Measurements from ENCODE around the gene SZRD1.
A peak's percentile ranks its signal among the peaks of the same experiment; 100 is the strongest.
"Not testable (repeated sequence)": the region's sequence is repeated elsewhere in the genome, so short reads cannot be mapped to it uniquely, and the experiment has no call there.

The SZRD1 gene

GRCh38 chr1:16366722-16367257 lies at the start of gene SZRD1:
Gene SZRD1, plus strand, starts transcription at chr1:16367242. Its CDS starts 16 bp downstream, at chr1:16367258.
- DNase-seq (ENCODE audit: low read depth) = peak; percentile 97

- peak; percentile 38 for DNase-seq (ENCODE audit: low read depth)
Measured at GRCh38 chr1:16318555-16318954, 48.5 kb upstream of the SZRD1 start.

- DNase-seq (ENCODE audit: low read depth) = peak; percentile 58
Measured at GRCh38 chr1:16321176-16321867, 45.7 kb upstream of the SZRD1 start.

DNA sequence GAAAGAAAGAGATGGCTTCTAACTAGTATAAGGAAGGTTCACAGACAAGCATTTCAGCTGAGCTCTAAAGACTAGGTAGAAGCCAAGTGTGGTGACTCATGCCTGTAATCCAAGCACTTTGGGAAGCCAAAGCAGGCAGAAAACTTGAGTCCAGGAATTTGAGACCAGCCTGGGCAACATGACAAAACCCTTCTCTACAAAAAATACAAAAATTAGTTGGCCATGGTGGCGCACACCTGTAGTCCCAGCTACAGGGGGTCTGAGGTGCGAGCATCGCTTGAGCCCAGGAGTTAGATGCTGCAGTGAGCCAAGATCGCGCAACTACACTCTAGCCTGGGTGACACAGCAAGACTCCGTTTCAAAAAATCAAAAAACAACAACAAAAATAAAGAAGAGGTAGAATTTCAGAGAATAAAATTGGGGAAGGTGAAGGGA lies 42.6 kb upstream of the SZRD1 start:
- peak; percentile 77 for DNase-seq (ENCODE audit: low read depth)

DNA sequence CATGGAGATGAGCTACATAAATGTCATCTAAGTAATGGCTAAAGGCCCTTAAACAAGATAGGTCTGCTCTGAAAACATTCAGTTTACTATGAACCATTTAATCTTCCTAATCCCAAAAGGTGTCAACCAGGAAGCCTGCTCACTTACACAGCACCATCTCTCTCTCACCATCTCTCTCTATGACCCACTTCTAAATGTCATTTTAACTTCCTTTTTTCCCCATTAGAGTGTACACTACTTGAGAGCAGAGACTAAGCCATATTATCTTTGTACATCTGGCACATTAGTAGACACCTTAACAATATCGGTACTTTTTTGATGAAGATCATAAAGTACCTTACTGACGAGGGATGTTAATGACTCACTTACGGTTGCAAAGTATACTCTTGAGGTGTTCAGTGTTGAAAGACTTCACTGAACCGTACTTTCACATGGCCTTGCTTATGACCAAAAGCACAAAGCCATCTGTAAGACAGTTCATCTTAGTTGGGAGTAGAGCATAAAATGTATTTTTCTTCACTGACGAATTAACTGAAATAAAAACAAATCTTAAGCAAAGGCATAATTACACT lies 40.1 kb upstream of the SZRD1 start:
- DNase-seq (ENCODE audit: low read depth) = no peak

DNA sequence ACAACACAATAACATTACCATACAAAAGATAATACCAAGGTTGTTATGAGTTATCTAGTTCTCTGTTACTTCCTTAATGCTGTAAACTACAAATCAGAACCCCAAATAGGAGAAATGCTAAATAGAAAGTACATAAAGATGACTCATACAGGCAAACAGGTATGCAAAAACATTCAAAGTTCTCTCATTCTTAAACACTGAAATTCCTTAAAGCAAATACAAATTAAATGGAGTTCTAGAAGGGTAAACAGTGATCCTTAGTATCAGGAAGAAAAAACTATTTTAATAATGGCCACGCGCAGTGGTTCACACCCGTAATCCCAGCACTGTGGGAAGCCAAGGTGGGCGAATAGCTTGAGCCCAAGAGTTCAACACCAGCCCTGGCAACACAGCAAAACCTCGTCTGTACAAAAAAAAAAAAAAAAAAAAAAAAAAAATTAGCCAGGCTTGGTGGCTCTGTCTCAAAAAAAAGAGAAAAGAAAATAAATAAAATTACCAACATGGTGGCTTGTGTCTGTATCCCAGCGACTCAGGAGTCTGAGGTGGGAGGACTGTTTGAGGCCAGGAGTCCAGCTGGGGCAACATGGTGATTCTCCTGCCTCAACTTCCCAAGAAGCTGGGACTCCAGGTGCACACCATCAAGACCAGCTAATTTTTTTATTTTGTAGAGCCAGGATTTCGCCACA lies 32.2 kb upstream of the SZRD1 start:
- DNase-seq (ENCODE audit: low read depth) = no peak

DNA sequence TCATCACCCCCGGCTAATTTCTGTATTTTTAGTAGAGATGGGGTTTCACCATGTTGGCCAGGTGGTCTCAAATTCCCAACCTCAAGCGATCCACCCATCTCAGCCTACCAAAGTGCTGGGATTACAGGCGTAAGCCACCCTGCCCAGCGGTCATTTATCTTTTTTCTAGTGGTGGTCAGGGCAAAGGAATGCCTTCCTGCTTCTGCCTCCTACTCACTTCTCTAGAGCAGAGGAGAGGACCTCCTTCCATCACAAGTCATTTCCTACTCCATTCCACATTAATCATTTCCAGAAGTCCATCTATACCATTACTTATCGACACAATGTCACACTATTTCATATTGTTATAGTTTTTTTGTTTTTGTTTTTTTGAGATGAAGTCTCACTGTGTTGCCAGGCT lies 28.1 kb upstream of the SZRD1 start:
- no peak for DNase-seq (ENCODE audit: low read depth)

GRCh38 chr1:16340673-16341072 lies 26.4 kb upstream of the SZRD1 start:
- DNase-seq (ENCODE audit: low read depth) = no peak

- DNase-seq (ENCODE audit: low read depth) = no peak
Measured at GRCh38 chr1:16342331-16343062, 24.5 kb upstream of the SZRD1 start.

GRCh38 chr1:16343276-16343675 lies 23.8 kb upstream of the SZRD1 start:
- DNase-seq (ENCODE audit: low read depth) = not testable (repeated sequence)

- no peak for DNase-seq (ENCODE audit: low read depth)
Measured at GRCh38 chr1:16348414-16349182, 18.4 kb upstream of the SZRD1 start.

DNA sequence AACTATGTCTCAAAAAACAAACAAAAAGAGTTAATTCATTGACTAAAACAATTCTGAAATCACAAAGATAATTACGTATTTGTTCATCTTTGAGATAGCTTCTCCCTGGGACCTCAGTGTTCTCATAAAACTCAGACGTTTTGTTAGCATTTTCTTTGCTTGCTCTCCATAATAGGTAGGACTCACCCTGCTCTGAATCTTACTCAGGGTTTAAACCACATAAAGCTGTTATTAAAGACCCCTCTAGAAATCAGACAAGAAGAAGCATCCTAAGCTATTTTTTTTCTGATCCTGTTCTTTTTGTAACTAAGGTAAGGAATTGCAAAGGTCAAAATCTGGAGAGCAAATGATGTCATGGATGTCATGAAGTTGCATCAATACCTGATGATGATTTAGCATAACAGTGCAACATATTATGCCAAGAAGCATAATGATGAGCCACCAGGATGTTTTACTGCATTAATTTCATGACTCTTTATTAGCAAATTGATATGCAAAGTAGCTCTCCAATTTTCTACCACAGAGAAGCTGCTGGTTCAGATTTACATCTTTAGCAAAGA lies 17.1 kb upstream of the SZRD1 start:
- DNase-seq (ENCODE audit: low read depth) = no peak

GRCh38 chr1:16351456-16351993 lies 15.5 kb upstream of the SZRD1 start:
- no peak for DNase-seq (ENCODE audit: low read depth)

- DNase-seq (ENCODE audit: low read depth) = peak; percentile 77
Measured at GRCh38 chr1:16351994-16352841, 14.8 kb upstream of the SZRD1 start, which contains the start of gene FBXO42. Gene FBXO42, minus strand, starts transcription at chr1:16352480. Its CDS starts 37,062 bp downstream, at chr1:16315418.

- no peak for DNase-seq (ENCODE audit: low read depth)
Measured at GRCh38 chr1:16352842-16353535, 14.1 kb upstream of the SZRD1 start.

- DNase-seq (ENCODE audit: low read depth) = no peak
Measured at GRCh38 chr1:16354619-16355018, 12.4 kb upstream of the SZRD1 start.

DNA sequence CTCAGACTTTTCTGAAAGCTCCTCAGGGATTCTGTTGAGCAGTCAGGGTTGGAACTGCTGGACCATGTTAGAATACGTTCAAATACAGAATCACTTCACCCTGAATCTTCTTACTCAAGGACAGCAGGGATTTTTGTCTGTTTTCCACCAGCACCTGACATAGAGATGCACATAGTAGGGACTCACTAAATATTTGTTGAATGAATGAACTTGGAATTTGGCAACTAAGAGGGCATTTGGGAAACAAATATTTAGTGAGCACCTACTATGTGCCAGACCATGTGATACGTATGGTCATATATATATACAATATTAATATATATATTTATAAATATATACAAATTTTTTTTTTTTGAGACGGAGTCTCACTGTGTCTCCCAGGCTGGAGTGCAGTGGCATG lies 10.2 kb upstream of the SZRD1 start:
- DNase-seq (ENCODE audit: low read depth) = no peak

DNA sequence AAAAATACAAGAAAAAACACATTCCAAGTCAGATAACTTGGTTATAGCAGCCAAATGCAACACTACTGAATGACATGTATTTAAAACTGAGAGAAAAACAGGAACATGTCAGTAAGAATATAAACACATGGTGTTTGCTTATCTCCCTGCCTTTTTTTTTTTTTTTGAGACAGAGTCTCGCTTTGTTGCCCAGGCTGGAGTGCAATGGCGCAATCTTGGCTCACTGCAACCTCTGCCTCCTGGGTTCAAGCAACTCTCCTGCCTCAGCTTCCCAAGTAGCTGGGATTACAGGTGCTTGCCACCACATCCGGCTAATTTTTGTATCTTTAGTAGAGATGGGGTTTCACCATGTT lies 1.9 kb upstream of the SZRD1 start:
- not testable (repeated sequence) for DNase-seq (ENCODE audit: low read depth)

DNA sequence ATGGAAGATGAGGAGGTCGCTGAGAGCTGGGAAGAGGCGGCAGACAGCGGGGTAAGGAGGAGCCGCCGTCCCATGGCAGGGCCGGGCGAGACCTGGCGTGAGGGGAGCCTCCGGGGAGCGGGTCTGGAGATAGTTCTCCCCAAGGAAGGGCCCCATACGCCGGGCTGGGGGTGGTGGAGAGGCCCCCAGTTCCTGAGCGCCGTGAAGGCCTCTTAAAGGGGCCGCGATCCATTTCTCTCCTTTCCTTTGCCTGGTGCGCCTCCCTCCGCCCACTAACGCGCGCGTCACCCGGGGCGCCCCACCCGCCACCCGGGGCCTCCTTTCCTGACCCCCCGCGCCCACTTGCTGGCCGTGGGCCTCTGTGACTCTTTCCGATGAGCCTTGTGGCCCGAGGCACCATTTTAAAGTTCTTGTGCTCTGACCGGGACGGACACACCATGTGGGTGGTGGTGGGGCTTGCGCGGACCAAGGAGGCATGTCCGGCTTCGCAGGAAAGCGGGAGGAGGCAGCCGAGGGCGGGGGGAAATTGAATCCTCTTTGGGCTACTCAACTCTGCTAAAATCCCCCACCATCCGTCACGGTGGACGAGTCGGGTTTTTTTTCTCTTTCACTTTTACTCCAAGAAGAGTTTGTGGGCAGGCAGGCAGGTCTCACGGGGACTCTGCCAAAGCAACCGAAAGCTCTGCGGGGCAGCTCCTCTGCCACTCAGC lies 371 bp downstream of the SZRD1 start:
- DNase-seq (ENCODE audit: low read depth) = peak; percentile 82

Measured in stromal cell of bone marrow (primary cell).